ENCODE data around the gene SMAGP. TPM values are rescaled to one million over a fixed set of nuclear protein-coding genes. Genes with fewer than 3 reads are reported as not detected.

Gene SMAGP
- total RNA-seq, 2 experiments from 2014 or later: 0.96 to 1.4 TPM

- Mint-ChIP-seq H3K4me1 (ENCODE audit: low read depth) (peaks cover 15% of the 10 kb centered on the region), H3K9me3 (no peaks in the 10 kb centered on the region), H3K36me3 (ENCODE audit: low read depth) (peaks cover 1% of the 10 kb centered on the region), H3K27ac (peak overlapping the region; percentile 40), H3K27me3 (no peaks in the 10 kb centered on the region), H3K4me3 (peak overlapping the region; percentile 84)
- TF ChIP-seq, protein P1, sequence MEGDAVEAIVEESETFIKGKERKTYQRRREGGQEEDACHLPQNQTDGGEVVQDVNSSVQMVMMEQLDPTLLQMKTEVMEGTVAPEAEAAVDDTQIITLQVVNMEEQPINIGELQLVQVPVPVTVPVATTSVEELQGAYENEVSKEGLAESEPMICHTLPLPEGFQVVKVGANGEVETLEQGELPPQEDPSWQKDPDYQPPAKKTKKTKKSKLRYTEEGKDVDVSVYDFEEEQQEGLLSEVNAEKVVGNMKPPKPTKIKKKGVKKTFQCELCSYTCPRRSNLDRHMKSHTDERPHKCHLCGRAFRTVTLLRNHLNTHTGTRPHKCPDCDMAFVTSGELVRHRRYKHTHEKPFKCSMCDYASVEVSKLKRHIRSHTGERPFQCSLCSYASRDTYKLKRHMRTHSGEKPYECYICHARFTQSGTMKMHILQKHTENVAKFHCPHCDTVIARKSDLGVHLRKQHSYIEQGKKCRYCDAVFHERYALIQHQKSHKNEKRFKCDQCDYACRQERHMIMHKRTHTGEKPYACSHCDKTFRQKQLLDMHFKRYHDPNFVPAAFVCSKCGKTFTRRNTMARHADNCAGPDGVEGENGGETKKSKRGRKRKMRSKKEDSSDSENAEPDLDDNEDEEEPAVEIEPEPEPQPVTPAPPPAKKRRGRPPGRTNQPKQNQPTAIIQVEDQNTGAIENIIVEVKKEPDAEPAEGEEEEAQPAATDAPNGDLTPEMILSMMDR (IDR thresholded peaks at IDR 0.05): no peak
- CTCF ChIA-PET: interaction anchor here (1.6 kb wide), 1 partner anchor 19 kb away, joined by 7 read pairs; the partner anchor contains the start of gene DAZAP2
- intact Hi-C loops (cut with micrococcal nuclease): no loop called here
- POLR2A ChIA-PET: interaction anchor here (1.6 to 2.4 kb wide), 4 partner anchors 11 to 50 kb away, joined by 5 to 24 read pairs (median 8); partner anchors contain the start of genes DAZAP2 and TFCP2
- ATAC-seq (no peak), DNase-seq (no peak)
These were observed 50.9 kb downstream of the SMAGP start for GRCh38 chr12:51219322-51219721.

GRCh38 chr12:51218607-51219161, 51.5 kb downstream of the SMAGP start:
- ChIA-PET CTCF (interaction anchor here (0.6 to 1.9 kb wide), 8 partner anchors 11 to 174 kb away, joined by 3 to 9 read pairs (median 4); partner anchors contain the start of gene DAZAP2), POLR2A (interaction anchor here (0.6 to 2.4 kb wide), 12 partner anchors 8 to 1454 kb away, joined by 3 to 24 read pairs (median 5); partner anchors contain the start of genes DAZAP2, LETMD1 and TFCP2)
- TF ChIP-seq, protein P1 (IDR thresholded peaks at IDR 0.05): no peak
- peak; percentile 8 for DNase-seq
- H3K4me3 Mint-ChIP-seq: peak overlapping the region; percentile 84
- intact Hi-C loops (cut with micrococcal nuclease): no loop called here
- H3K9me3 Mint-ChIP-seq: no peaks in the 10 kb centered on the region
- peaks cover 1% of the 10 kb centered on the region for H3K36me3 Mint-ChIP-seq (ENCODE audit: low read depth)
- H3K27me3 Mint-ChIP-seq: no peaks in the 10 kb centered on the region
- ATAC-seq: no peak
- H3K4me1 Mint-ChIP-seq (ENCODE audit: low read depth): peaks cover 15% of the 10 kb centered on the region
- peak overlapping the region; percentile 90 for H3K27ac Mint-ChIP-seq

- TF ChIP-seq, protein P1 (IDR thresholded peaks at IDR 0.05): peak; percentile 80
- Mint-ChIP-seq H3K36me3 (ENCODE audit: low read depth) (peaks cover 1% of the 10 kb centered on the region), H3K9me3 (no peaks in the 10 kb centered on the region), H3K4me3 (peak within 1 kb of the TSS; percentile 84), H3K4me1 (ENCODE audit: low read depth) (peaks cover 15% of the 10 kb centered on the region), H3K27me3 (no peaks in the 10 kb centered on the region), H3K27ac (peak within 1 kb of the TSS; percentile 90)
- ATAC-seq: peak; percentile 82
- ChIA-PET POLR2A (interaction anchor here (0.5 to 2.4 kb wide), 17 partner anchors 9 to 1453 kb away, joined by 3 to 24 read pairs (median 3); partner anchors contain the start of genes DAZAP2, LETMD1 and TFCP2), CTCF (interaction anchor here (0.6 to 1.9 kb wide), 11 partner anchors 10 to 197 kb away, joined by 3 to 9 read pairs (median 4); partner anchors contain the start of gene DAZAP2)
- peak; percentile 66 for DNase-seq
- intact Hi-C loops (cut with micrococcal nuclease): no loop called here
These were observed 52.1 kb downstream of the SMAGP start, which contains the start of gene POU6F1 for GRCh38 chr12:51217968-51218606. POU6F1 (minus strand) TSS chr12:51218062; CDS start chr12:51206836, 11,226 bp downstream.

DNA sequence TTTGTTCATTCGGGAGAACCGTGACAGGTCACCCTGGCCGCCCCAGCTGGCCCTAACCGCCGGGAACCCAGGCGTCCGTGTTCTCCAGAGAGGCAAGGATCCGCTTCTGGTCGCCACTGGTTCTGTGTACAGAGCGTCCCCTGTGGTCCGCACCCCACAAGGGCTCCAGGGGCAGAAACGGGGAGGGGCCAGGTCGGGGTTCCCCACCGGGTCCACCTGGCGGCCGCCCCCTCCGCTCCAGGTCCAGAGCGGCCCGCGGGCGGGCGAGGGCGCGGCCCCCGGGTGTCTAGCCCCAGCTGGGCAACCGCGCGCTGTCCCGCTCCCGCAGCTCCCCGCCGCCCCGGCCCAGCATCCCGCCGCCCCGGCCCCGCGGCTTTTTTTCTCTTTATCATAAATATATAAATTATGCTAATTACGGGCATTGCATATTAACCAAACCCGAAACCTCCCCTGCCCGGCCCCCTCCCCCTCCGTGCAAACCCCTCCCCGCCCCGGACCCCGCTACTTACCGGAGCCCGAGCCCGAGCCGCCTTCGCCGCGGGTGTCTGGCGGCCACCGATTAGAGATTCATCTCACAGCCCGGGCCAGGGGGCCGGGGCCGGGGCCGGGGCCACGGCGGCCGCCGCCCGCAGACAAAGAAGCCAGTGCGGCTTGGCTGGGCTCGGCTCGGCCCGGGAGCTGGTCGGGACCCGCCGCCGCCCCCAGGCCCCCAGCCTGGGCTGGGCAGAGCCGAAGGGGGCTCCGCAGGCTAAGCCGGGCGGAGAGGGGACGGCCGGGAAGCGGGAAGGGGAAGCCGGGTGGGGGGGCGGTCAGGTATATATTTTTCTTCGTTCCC, 52.9 kb downstream of the SMAGP start:
- peak overlapping the region; percentile 84 for H3K4me3 Mint-ChIP-seq
- TF ChIP-seq, protein P1 (IDR thresholded peaks at IDR 0.05): no peak
- DNase-seq (peak; percentile 57), ATAC-seq (peak; percentile 43)
- CTCF ChIA-PET: interaction anchor here (0.8 to 1.9 kb wide), 10 partner anchors 18 to 196 kb away, joined by 3 to 9 read pairs (median 3); partner anchors contain the start of gene DAZAP2
- no peaks in the 10 kb centered on the region for H3K9me3 Mint-ChIP-seq
- POLR2A ChIA-PET: interaction anchor here (0.5 to 2.4 kb wide), 14 partner anchors 9 to 989 kb away, joined by 3 to 24 read pairs (median 4); partner anchors contain the start of genes DAZAP2, LETMD1 and TFCP2
- peaks cover 15% of the 10 kb centered on the region for H3K4me1 Mint-ChIP-seq (ENCODE audit: low read depth)
- H3K27ac Mint-ChIP-seq: peak overlapping the region; percentile 90
- peaks cover 1% of the 10 kb centered on the region for H3K36me3 Mint-ChIP-seq (ENCODE audit: low read depth)
- intact Hi-C loops (cut with micrococcal nuclease): no loop called here
- H3K27me3 Mint-ChIP-seq: no peaks in the 10 kb centered on the region
